Nephron (organoid): ENCODE measurements around the gene MYT1.

ENCODE experiments used
- H3K27ac Mint-ChIP-seq, 3 experiments: 2 replicates each; pipeline ENCODE4 v1.8.0; 2020; ENCODE audit warnings: mixed read lengths in 3 of 3, mild to moderate bottlenecking in 2 of 3, moderate library complexity in 1 of 3
- H3K27me3 Mint-ChIP-seq: 2 replicates; pipeline ENCODE4 v1.8.0; 2021; ENCODE audit warnings: low read depth, mild to moderate bottlenecking, moderate library complexity, mixed read lengths
- H3K36me3 Mint-ChIP-seq: 2 replicates; pipeline ENCODE4 v1.8.0; 2020; ENCODE audit warnings: low read depth, mixed read lengths
- H3K4me1 Mint-ChIP-seq: 2 replicates; pipeline ENCODE4 v1.8.0; 2020; ENCODE audit warnings: mixed read lengths
- H3K4me3 Mint-ChIP-seq, 3 experiments: 2 replicates each; pipeline ENCODE4 v1.8.0; 2020; ENCODE audit warnings: mild to moderate bottlenecking in 3 of 3, mixed read lengths in 3 of 3, moderate library complexity in 2 of 3
- H3K9me3 Mint-ChIP-seq: 2 replicates; pipeline ENCODE4 v1.8.0; 2020; ENCODE audit warnings: mixed read lengths
- TF ChIP-seq, protein P1 (sequence below), 3 experiments: fragments of 200-600 bp; sonication (generic); IDR thresholded peaks; one replicate each; pipeline ENCODE4 v1.5.0; 2021; ENCODE audit warnings: antibody characterized with exemption in 3 of 3; ENCODE audit not compliant: unreplicated experiment in 3 of 3

The MYT1 gene

DNA sequence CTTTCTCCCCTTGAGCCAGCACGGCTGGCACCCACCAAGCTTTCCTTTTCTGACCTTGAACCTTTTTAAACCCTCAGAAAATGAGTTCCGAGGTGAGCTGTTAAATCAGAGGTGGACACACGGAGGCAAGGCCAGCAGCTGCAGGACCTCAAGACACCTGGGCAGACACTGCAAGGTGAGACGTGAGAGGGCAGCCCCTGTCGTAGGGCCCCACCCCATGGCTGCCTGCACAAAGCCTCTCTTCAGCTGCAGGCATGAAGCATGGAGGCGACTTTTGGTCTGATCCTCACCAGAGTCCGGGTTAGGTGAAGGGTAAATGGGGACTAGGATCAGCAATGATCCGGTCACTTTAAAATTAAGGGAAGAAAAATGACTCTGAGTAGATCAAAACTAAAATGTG lies 25.7 kb downstream of the MYT1 start:
- peaks cover 7% of the 10 kb centered on the region for H3K4me1 Mint-ChIP-seq
- H3K4me3 Mint-ChIP-seq, result no peak overlapping the region
- peaks cover 3% of the 10 kb centered on the region for H3K9me3 Mint-ChIP-seq
- H3K27ac Mint-ChIP-seq, result peak overlapping the region in 2 of 3 experiments; percentile 79 to 84
- no peaks in the 10 kb centered on the region for H3K36me3 Mint-ChIP-seq
- TF ChIP-seq, protein P1, sequence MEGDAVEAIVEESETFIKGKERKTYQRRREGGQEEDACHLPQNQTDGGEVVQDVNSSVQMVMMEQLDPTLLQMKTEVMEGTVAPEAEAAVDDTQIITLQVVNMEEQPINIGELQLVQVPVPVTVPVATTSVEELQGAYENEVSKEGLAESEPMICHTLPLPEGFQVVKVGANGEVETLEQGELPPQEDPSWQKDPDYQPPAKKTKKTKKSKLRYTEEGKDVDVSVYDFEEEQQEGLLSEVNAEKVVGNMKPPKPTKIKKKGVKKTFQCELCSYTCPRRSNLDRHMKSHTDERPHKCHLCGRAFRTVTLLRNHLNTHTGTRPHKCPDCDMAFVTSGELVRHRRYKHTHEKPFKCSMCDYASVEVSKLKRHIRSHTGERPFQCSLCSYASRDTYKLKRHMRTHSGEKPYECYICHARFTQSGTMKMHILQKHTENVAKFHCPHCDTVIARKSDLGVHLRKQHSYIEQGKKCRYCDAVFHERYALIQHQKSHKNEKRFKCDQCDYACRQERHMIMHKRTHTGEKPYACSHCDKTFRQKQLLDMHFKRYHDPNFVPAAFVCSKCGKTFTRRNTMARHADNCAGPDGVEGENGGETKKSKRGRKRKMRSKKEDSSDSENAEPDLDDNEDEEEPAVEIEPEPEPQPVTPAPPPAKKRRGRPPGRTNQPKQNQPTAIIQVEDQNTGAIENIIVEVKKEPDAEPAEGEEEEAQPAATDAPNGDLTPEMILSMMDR (IDR thresholded peaks at IDR 0.05; ENCODE audit: unreplicated experiment in 3 of 3), result no peak
- peaks cover 29% of the 10 kb centered on the region for H3K27me3 Mint-ChIP-seq

DNA sequence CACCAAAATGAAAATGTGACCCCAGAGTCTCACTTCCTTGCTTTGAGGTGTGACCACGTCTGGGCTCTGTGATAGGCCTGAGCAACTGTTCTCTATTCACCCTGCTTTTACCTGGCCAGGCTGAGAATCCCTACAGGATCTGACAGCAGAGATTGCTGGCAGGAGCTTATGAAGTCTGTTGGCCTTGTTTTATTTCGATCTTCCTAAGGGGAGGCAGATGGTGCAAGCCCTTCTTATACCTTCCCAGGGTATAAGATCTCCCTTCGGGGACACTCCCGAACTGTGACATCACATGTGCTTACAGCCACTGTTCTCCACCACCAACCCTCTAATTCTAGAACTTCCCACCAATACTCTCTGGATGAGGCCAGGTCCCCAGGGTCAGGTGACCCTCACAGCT lies 26.8 kb downstream of the MYT1 start:
- Mint-ChIP-seq H3K27ac (no peak overlapping the region), H3K36me3 (no peaks in the 10 kb centered on the region), H3K4me1 (peaks cover 7% of the 10 kb centered on the region), H3K9me3 (peaks cover 3% of the 10 kb centered on the region), H3K4me3 (no peak overlapping the region), H3K27me3 (peaks cover 30% of the 10 kb centered on the region)
- TF ChIP-seq, protein P1 (IDR thresholded peaks at IDR 0.05; ENCODE audit: unreplicated experiment in 3 of 3), result no peak

DNA sequence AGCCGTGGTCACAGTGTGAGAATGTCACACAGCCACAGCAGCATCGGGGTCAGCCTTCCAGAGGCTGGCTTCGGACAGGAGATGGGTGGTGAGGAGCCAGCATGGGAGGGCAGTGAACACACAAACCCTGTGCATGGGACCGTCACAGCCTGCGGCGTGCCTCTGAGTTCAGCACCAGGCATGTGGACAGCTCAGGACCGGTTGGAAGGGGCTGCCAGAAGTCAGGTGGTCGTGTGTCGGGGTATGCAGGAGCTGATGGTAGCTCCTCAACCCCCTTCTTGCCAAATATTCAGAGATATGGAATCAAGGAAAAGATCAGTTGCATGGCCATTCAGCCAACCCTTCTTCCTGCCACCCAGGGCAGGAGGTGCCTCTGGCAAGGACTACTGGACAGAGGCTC lies 28.2 kb downstream of the MYT1 start:
- peaks cover 14% of the 10 kb centered on the region for H3K4me1 Mint-ChIP-seq
- H3K4me3 Mint-ChIP-seq, result no peak overlapping the region
- H3K27ac Mint-ChIP-seq, result no peak overlapping the region
- H3K9me3 Mint-ChIP-seq, result no peaks in the 10 kb centered on the region
- TF ChIP-seq, protein P1 (IDR thresholded peaks at IDR 0.05; ENCODE audit: unreplicated experiment in 3 of 3), result no peak
- no peaks in the 10 kb centered on the region for H3K36me3 Mint-ChIP-seq
- peaks cover 41% of the 10 kb centered on the region for H3K27me3 Mint-ChIP-seq

DNA sequence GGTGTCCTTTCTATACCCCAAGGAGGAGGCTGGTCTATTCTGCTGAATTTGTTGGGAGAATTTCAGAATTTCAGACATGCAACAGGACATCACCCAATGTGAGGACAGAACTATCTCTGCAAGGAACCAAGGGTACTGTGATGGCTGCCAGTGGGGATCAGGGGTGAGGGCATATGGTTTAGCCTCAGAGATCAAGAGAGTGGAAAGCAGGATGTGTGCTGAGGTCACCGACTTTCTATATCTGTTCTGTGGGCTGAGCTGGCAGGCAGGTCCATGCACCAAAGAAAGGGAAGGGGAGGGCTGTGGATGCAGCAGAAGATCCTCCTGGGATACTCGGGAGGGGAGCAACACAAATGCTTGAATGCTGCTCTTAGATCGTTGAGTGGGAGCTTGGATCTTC lies 28.8 kb downstream of the MYT1 start:
- H3K9me3 Mint-ChIP-seq, result no peaks in the 10 kb centered on the region
- no peak overlapping the region for H3K4me3 Mint-ChIP-seq
- TF ChIP-seq, protein P1 (IDR thresholded peaks at IDR 0.05; ENCODE audit: unreplicated experiment in 3 of 3), result no peak
- peaks cover 41% of the 10 kb centered on the region for H3K27me3 Mint-ChIP-seq
- H3K4me1 Mint-ChIP-seq, result peaks cover 15% of the 10 kb centered on the region
- no peak overlapping the region for H3K27ac Mint-ChIP-seq
- H3K36me3 Mint-ChIP-seq, result no peaks in the 10 kb centered on the region

DNA sequence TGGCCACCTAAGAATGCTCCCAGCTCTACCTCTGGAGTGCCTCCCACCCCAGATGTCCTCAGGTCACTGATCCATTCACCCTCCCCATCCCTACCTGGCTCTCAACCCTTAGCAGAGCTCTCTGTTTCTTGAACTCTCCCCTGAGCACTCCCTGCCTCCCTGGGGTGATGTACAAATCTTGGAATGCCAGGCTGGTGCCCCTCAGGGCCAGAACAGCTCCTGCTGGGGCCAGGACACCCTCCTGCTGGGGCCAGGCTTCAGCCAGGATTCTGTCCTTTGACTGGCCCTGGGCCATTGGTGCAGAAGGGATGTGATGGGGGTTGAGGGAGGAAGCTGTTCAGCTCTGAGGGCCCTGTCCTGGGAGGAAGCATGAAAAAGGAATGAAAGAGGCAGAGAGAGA lies 30.0 kb downstream of the MYT1 start:
- Mint-ChIP-seq H3K4me3 (no peak overlapping the region), H3K4me1 (peaks cover 11% of the 10 kb centered on the region), H3K36me3 (no peaks in the 10 kb centered on the region), H3K27me3 (peaks cover 45% of the 10 kb centered on the region), H3K27ac (no peak overlapping the region), H3K9me3 (no peaks in the 10 kb centered on the region)
- TF ChIP-seq, protein P1 (IDR thresholded peaks at IDR 0.05; ENCODE audit: unreplicated experiment in 3 of 3), result no peak

DNA sequence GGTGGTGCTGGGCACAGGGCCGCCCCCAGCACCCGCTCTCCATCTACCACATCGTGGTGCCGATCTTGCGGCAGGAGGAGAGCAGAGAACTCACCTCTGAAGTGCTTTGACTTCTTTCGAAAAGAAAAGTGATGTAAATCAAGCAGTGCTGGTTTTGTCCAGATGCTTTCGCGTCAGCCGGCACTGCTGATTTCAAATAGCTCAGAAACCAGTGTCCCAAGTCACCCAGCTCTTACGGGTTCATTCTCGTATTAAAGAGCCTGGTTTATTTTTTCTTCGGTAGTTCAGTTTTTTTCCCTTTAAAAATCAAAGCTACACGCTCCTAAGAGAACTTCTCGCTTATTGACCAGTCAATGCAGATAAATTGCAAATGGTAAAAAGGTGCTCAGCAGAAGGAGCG lies 32.1 kb downstream of the MYT1 start:
- H3K4me3 Mint-ChIP-seq, result no peak overlapping the region
- peaks cover 3% of the 10 kb centered on the region for H3K9me3 Mint-ChIP-seq
- TF ChIP-seq, protein P1 (IDR thresholded peaks at IDR 0.05; ENCODE audit: unreplicated experiment in 3 of 3), result no peak
- peaks cover 8% of the 10 kb centered on the region for H3K4me1 Mint-ChIP-seq
- no peak overlapping the region for H3K27ac Mint-ChIP-seq
- H3K27me3 Mint-ChIP-seq, result peaks cover 58% of the 10 kb centered on the region
- no peaks in the 10 kb centered on the region for H3K36me3 Mint-ChIP-seq
